NCI-H1417 treated with DMSO at 0.1 percent for 48 hours (cell line): ENCODE measurements around the gene C19orf73.

Experiments used
- DNase-seq: peaks from one replicate; lab custom pipeline; 2025; lab: John Stamatoyannopoulos, UW

The C19orf73 gene

GRCh38 chr19:49118565-49119410 lies at the start of gene C19orf73:
C19orf73 (minus strand) TSS chr19:49119143; CDS start chr19:49119022, 121 bp downstream.
- peak; percentile 65 for DNase-seq

- no peak for DNase-seq
Observed at GRCh38 chr19:49168421-49168820, 49.5 kb upstream of the C19orf73 start.

- no peak for DNase-seq
Observed at GRCh38 chr19:49167857-49168409, 49.0 kb upstream of the C19orf73 start.

- no peak for DNase-seq
Observed at GRCh38 chr19:49165865-49166301, 46.9 kb upstream of the C19orf73 start.

- DNase-seq, result no peak
Observed at GRCh38 chr19:49165111-49165750, 46.3 kb upstream of the C19orf73 start.

- no peak for DNase-seq
Observed at GRCh38 chr19:49161987-49162386, 43.0 kb upstream of the C19orf73 start.

- no peak for DNase-seq
Observed at GRCh38 chr19:49160450-49161189, 41.7 kb upstream of the C19orf73 start.

- peak; percentile 18 for DNase-seq
Observed at GRCh38 chr19:49157445-49158224, 38.7 kb upstream of the C19orf73 start, which contains the start of gene TRPM4. TRPM4 (plus strand) TSS chr19:49157792; CDS start chr19:49157867, 75 bp downstream.

GRCh38 chr19:49155820-49156346 lies 36.9 kb upstream of the C19orf73 start:
- DNase-seq, result no peak

GRCh38 chr19:49155005-49155819 lies 36.3 kb upstream of the C19orf73 start, which contains the start of gene HRC:
HRC (minus strand) TSS chr19:49155396; CDS start chr19:49155237, 159 bp downstream.
- DNase-seq, result no peak

- DNase-seq, result no peak
Observed at GRCh38 chr19:49154279-49154678, 35.3 kb upstream of the C19orf73 start.

GRCh38 chr19:49153167-49153809 lies 34.3 kb upstream of the C19orf73 start:
- no peak for DNase-seq

- no peak for DNase-seq
Observed at GRCh38 chr19:49152119-49152550, 33.2 kb upstream of the C19orf73 start.

- peak; percentile 83 for DNase-seq
Observed at GRCh38 chr19:49151267-49152118, 32.5 kb upstream of the C19orf73 start.

- DNase-seq, result no peak
Observed at GRCh38 chr19:49150944-49151243, 32.0 kb upstream of the C19orf73 start.

- peak; percentile 69 for DNase-seq
Observed at GRCh38 chr19:49150106-49150943, 31.4 kb upstream of the C19orf73 start.

GRCh38 chr19:49149652-49150105 lies 30.7 kb upstream of the C19orf73 start:
- DNase-seq, result no peak
